Measurements from ENCODE around the gene JADE2.
A peak's percentile ranks its signal among the peaks of the same experiment; 100 is the strongest.

DNA sequence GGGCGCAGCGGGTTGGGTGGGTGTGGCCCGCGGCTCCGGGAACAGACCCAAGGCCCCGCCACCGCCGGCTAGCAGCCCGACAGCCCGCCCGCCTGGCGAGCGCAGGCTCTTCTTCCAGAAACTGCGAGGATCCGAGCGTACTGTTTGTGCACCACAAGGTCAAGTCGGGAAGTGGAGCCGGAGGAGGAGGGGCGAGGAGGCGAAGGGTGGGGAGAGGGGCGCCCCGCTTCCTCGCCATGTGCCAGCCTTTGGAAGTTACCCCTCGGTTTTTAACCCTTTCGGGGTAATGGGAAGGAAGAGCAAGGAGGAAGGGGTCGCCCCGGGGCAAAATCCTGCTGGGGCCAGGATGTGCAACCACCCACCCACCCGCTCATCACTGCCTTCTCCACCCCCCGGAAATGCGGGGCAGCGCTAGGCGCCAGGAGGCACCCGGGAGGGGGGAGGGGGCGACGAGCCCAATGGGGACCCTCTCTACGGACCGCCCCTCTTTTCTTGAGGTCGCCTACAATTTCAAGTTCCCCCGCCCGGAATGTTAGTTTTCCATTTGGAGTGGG is 1.1 kb upstream of the JADE2 start:
- TF ChIP-seq POLR2A (IDR thresholded peaks at IDR 0.05) (peak; percentile 59 to 93), CTCF (IDR thresholded peaks at IDR 0.05) (peak in 1 of 6 experiments; percentile 15)
